Endothelial cell of umbilical vein (primary cell): ENCODE results near the gene TRANK1. TPM values are rescaled to one million over a fixed set of nuclear protein-coding genes. Genes with fewer than 3 reads are reported as not detected.

Experiments used
- BruUV-seq: library from RNA; stranded (reverse); fragments of 400-500 nt; replicated peaks from 2 replicates; lab custom pipeline; 2021; lab: Mats Ljungman, UMichigan
- CTCF ChIA-PET: fragments of 300-600, 350-600 bp; sonication (Branson Sonifier 250); formaldehyde crosslinking; loops from one replicate; lab custom pipeline; 2021; ENCODE audit warnings: antibody characterized with exemption, inconsistent platforms; lab: Charles Lee
- POLR2A ChIA-PET: fragments of 300-600, 350-600 bp; sonication (Branson Sonifier 250); formaldehyde crosslinking; loops from one replicate; lab custom pipeline; 2021; ENCODE audit warnings: antibody characterized with exemption, inconsistent platforms; lab: Charles Lee
- DNase-seq: peaks from one replicate; pipeline ENCODE4 v3.0.0-alpha.2; 2011; ENCODE audit warnings: low read depth, low spot score
- FAIRE-seq: peaks from 2 replicates; lab custom pipeline; 2011; peaks lifted over from hg19 to GRCh38; lab: Jason Lieb, UNC
- H2AFZ ChIP-seq: 2 replicates; pipeline ENCODE4 v1.6.0; 2012; ENCODE audit warnings: low read depth, low read length, control low read depth, inconsistent platforms
- H3K27ac ChIP-seq: 2 replicates; pipeline ENCODE4 v1.5.1; 2011; ENCODE audit warnings: low read depth, mild to moderate bottlenecking, control low read depth, low read length, moderate library complexity; ENCODE audit not compliant: insufficient read depth
- H3K27me3 ChIP-seq, 2 experiments: 2 replicates each; pipeline versions ENCODE4 v1.6.0 to v1.6.1; 2011; ENCODE audit warnings: low read length in 2 of 2, mixed read lengths in 1 of 2; ENCODE audit not compliant: control insufficient read depth in 2 of 2, insufficient read depth in 2 of 2
- H3K36me3 ChIP-seq, 2 experiments: 2 replicates in 1 of 2; 3 replicates in 1 of 2; pipeline ENCODE4 v1.5.1; 2011; ENCODE audit warnings: low read length in 2 of 2, mild to moderate bottlenecking in 1 of 2, moderate library complexity in 1 of 2; ENCODE audit not compliant: control insufficient read depth in 2 of 2, insufficient read depth in 2 of 2; ENCODE audit errors: extremely low read depth in 1 of 2
- H3K4me1 ChIP-seq: 3 replicates; pipeline ENCODE4 v1.5.1; 2011; ENCODE audit warnings: mild to moderate bottlenecking, low read length; ENCODE audit not compliant: control insufficient read depth, insufficient read depth; ENCODE audit errors: extremely low read depth
- H3K4me2 ChIP-seq: 2 replicates; pipeline ENCODE4 v1.6.1; 2011; ENCODE audit warnings: low read length, control low read depth, mixed read lengths; ENCODE audit not compliant: insufficient read depth
- H3K4me3 ChIP-seq, 3 experiments: fragments of 200-600 bp in 1 of 3; sonication (generic), shearing (Covaris generic) in 1 of 3; replicated peaks in 1 of 3; 2 replicates each; pipeline ENCODE4 v1.5.1; 2011 to 2016; ENCODE audit warnings: control low read depth in 3 of 3, low read length in 3 of 3, mild to moderate bottlenecking in 2 of 3, inconsistent platforms in 1 of 3, low read depth in 1 of 3, moderate library complexity in 1 of 3; ENCODE audit not compliant: insufficient read depth in 1 of 3
- H3K79me2 ChIP-seq: 2 replicates; pipeline ENCODE4 v1.6.0; 2012; ENCODE audit warnings: low read length, inconsistent platforms; ENCODE audit not compliant: control insufficient read depth, insufficient read depth
- H3K9ac ChIP-seq: replicated peaks from 2 replicates; pipeline ENCODE3; 2011; ENCODE audit warnings: low read length, control low read depth; ENCODE audit not compliant: insufficient read depth; ENCODE audit errors: extremely low read depth
- H3K9me1 ChIP-seq: replicated peaks from 3 replicates; pipeline ENCODE4 v1.6.0; 2011; ENCODE audit warnings: mild to moderate bottlenecking, low read length; ENCODE audit not compliant: control insufficient read depth, insufficient read depth; ENCODE audit errors: extremely low read depth
- H3K9me3 ChIP-seq: replicated peaks from 2 replicates; pipeline ENCODE4 v1.5.1; 2012; ENCODE audit warnings: low read length, inconsistent platforms; ENCODE audit not compliant: control insufficient read depth, insufficient read depth
- H4K20me1 ChIP-seq: replicated peaks from 2 replicates; pipeline ENCODE3; 2011; ENCODE audit warnings: mild to moderate bottlenecking, low read length; ENCODE audit not compliant: control insufficient read depth, insufficient read depth; ENCODE audit errors: extremely low read depth
- CTCF ChIP-seq, 2 donors: IDR thresholded peaks; 1 replicate in 1 of 2; 2 replicates in 1 of 2; pipeline ENCODE4 v1.5.1; 2011; ENCODE audit warnings: low read length in 2 of 2, mild to moderate bottlenecking in 2 of 2, moderate library complexity in 2 of 2, control low read depth in 1 of 2, inconsistent platforms in 1 of 2, low read depth in 1 of 2; ENCODE audit not compliant: insufficient read depth in 1 of 2; ENCODE audit errors: extremely low read depth in 1 of 2
- EZH2 ChIP-seq: IDR thresholded peaks from 2 replicates; pipeline ENCODE4 v1.6.1; 2012; ENCODE audit warnings: borderline replicate concordance, low read depth, mild to moderate bottlenecking, moderate library complexity, low read length, inconsistent platforms; ENCODE audit not compliant: severe bottlenecking
- FOS ChIP-seq: IDR thresholded peaks from 2 replicates; pipeline ENCODE4 v1.6.1; 2011; ENCODE audit warnings: mild to moderate bottlenecking, low read length, moderate library complexity, borderline replicate concordance; ENCODE audit not compliant: insufficient read depth
- GATA2 ChIP-seq: IDR thresholded peaks from 2 replicates; pipeline ENCODE4 v1.7.0; 2011; ENCODE audit warnings: low read depth, mild to moderate bottlenecking, moderate library complexity, mixed read lengths, low read length; ENCODE audit not compliant: insufficient read length, insufficient read depth
- JUN ChIP-seq: IDR thresholded peaks from 2 replicates; pipeline ENCODE4 v1.6.1; 2011; ENCODE audit warnings: borderline replicate concordance, low read depth; ENCODE audit not compliant: insufficient read length, insufficient read depth
- MAX ChIP-seq: IDR thresholded peaks from 2 replicates; pipeline ENCODE4 v1.6.1; 2011; ENCODE audit not compliant: insufficient read depth, insufficient read length
- MYC ChIP-seq: IDR thresholded peaks from one replicate; pipeline ENCODE4 v1.6.1; 2011; ENCODE audit warnings: mild to moderate bottlenecking, low read depth, low read length
- POLR2A ChIP-seq: IDR thresholded peaks from 2 replicates; pipeline ENCODE4 v1.6.1; 2012; ENCODE audit warnings: low read depth, mild to moderate bottlenecking, control low read depth, low read length
- POLR2AphosphoS5 ChIP-seq: IDR thresholded peaks from 2 replicates; pipeline ENCODE4 v1.6.1; 2012; ENCODE audit warnings: low read depth, mild to moderate bottlenecking, control low read depth, low read length, moderate library complexity; ENCODE audit not compliant: insufficient read depth
- dilution Hi-C: fragments of 300-500 bp; cut with MboI; formaldehyde crosslinking; loops from one replicate; pipeline ENCODE4 v1.15.0; 2019; ENCODE audit warnings: low sequenced_read_pairs; ENCODE audit not compliant: extremely low pct_ligation_motif_present
- intact Hi-C: fragments of 100-400 bp; cut with micrococcal nuclease; formaldehyde crosslinking; loops from one replicate; pipeline ENCODE4 v1.10.0; 2022
- polyA plus RNA-seq, 4 experiments: library from polyadenylated mRNA; depleted of rRNA in 3 of 4; stranded (reverse) in 3 of 4; unstranded in 1 of 4; fragments of >200 nt; gene quantifications; 2 replicates each; pipeline versions ENCODE4 v1.2.1 to v1.2.3, GENCODE V29; 2011 to 2012; ENCODE audit warnings: missing spikeins in 1 of 4
- total RNA-seq: library from RNA; stranded (reverse); gene quantifications from 2 replicates; pipeline ENCODE4 v1.2.3, GENCODE V29; 2021

The TRANK1 gene
- total and polyA plus RNA-seq, 2 donors (not counting 3 experiments of a cell fraction or from before 2014, with no cell fraction given), result 4.6 to 14.4 TPM

- Histone ChIP-seq H2AFZ (no peak overlapping the region), H3K9me3 (no peaks in the 10 kb centered on the region), H3K9me1 (no peaks in the 10 kb centered on the region), H3K4me1 (no peaks in the 10 kb centered on the region), H3K27me3 (no peaks in the 10 kb centered on the region), H3K36me3 (no peaks in the 10 kb centered on the region), H3K4me3 (no peak overlapping the region), H4K20me1 (no peaks in the 10 kb centered on the region), H3K9ac (no peak overlapping the region), H3K4me2 (no peak overlapping the region), H3K27ac (no peak overlapping the region), H3K79me2 (no peaks in the 10 kb centered on the region)
- TF ChIP-seq CTCF (IDR thresholded peaks at IDR 0.05; ENCODE audit: extremely low read depth in 1 of 2, insufficient read depth in 1 of 2, low read depth in 1 of 2, low read length in 2 of 2) (peak in 1 of 2 donors; percentile 34), JUN (no peak), EZH2 (no peak), POLR2AphosphoS5 (no peak)
- ChIA-PET POLR2A (no interaction called here), CTCF (interaction anchor here (0.6 to 1.7 kb wide), 4 partner anchors 10 to 123 kb away, joined by 3 to 18 read pairs (median 6); no protein-coding TSS in a partner anchor)
- dilution Hi-C loops (no loop called here), intact Hi-C loops (no loop called here)
- FAIRE-seq, result no peak
- no TSS peak for BruUV-seq
- DNase-seq, result peak; percentile 11
Measured at GRCh38 chr3:36837089-36837488, 107.8 kb downstream of the TRANK1 start.

GRCh38 chr3:36833160-36833814 is 111.6 kb downstream of the TRANK1 start:
- Histone ChIP-seq H2AFZ (no peak overlapping the region), H3K79me2 (no peaks in the 10 kb centered on the region), H3K27ac (no peak overlapping the region), H3K4me1 (no peaks in the 10 kb centered on the region), H3K9me3 (no peaks in the 10 kb centered on the region), H3K36me3 (no peaks in the 10 kb centered on the region), H3K4me2 (no peak overlapping the region), H3K27me3 (no peaks in the 10 kb centered on the region), H3K9ac (no peak overlapping the region), H3K9me1 (no peaks in the 10 kb centered on the region), H4K20me1 (no peaks in the 10 kb centered on the region), H3K4me3 (no peak overlapping the region)
- DNase-seq (no peak), FAIRE-seq (no peak)
- ChIA-PET POLR2A (no interaction called here), CTCF (interaction anchor here (1.2 kb wide), 1 partner anchor 125 kb away, joined by 3 read pairs; no protein-coding TSS in a partner anchor)
- dilution Hi-C loops, result no loop called here
- no TSS peak for BruUV-seq
- no peak for TF ChIP-seq EZH2
- no peak for TF ChIP-seq MYC
- no peak for TF ChIP-seq JUN
- TF ChIP-seq POLR2AphosphoS5, result no peak
- TF ChIP-seq POLR2A, result no peak
- no peak for TF ChIP-seq FOS
- TF ChIP-seq CTCF (IDR thresholded peaks at IDR 0.05; ENCODE audit: extremely low read depth in 1 of 2, insufficient read depth in 1 of 2, low read depth in 1 of 2, low read length in 2 of 2), result no peak
- no peak for TF ChIP-seq MAX
- no peak for TF ChIP-seq GATA2
- intact Hi-C loops, result no loop called here
